ENCODE measurements around the gene WDR77. TPM values are rescaled to one million over a fixed set of nuclear protein-coding genes. Genes with fewer than 3 reads are reported as not detected.

Gene WDR77
- total and polyA plus RNA-seq, 9 of the 15 experiments (the other 6 are each of a cell fraction or from before 2014, with no cell fraction given): 20.6 to 160 (median 75.3) TPM

DNA sequence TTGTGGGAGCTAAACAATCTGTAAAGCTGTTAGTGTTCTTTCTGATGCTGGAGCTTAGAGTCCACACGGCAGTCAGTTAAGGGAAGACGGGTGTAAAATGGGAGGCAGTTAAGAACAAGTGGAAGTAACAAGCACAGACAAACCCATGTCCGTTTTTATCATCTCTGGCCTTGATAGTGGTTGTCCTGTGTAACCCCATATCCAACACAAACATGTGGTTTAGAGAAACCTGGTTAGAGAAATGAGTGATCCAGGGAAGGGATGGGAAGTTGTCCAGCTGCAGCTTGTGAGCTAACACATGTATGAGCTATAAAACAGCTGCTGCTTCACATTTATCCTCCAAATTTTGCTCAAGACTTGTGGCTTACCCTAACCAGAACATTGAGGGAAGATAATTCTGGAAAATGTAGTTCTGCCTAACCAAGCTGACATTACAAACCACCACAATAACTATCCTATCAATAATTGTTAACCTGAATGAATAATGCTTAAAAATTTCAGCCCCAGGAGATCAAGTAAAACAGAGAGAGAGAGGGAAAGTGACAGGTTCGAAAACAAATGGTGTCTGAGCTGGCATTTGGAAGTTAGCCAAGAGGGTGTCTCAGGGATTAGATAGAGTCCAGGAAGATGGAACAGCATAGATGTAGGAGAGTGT lies 14.1 kb upstream of the WDR77 start (continued):
- TF ChIP-seq, protein P1, sequence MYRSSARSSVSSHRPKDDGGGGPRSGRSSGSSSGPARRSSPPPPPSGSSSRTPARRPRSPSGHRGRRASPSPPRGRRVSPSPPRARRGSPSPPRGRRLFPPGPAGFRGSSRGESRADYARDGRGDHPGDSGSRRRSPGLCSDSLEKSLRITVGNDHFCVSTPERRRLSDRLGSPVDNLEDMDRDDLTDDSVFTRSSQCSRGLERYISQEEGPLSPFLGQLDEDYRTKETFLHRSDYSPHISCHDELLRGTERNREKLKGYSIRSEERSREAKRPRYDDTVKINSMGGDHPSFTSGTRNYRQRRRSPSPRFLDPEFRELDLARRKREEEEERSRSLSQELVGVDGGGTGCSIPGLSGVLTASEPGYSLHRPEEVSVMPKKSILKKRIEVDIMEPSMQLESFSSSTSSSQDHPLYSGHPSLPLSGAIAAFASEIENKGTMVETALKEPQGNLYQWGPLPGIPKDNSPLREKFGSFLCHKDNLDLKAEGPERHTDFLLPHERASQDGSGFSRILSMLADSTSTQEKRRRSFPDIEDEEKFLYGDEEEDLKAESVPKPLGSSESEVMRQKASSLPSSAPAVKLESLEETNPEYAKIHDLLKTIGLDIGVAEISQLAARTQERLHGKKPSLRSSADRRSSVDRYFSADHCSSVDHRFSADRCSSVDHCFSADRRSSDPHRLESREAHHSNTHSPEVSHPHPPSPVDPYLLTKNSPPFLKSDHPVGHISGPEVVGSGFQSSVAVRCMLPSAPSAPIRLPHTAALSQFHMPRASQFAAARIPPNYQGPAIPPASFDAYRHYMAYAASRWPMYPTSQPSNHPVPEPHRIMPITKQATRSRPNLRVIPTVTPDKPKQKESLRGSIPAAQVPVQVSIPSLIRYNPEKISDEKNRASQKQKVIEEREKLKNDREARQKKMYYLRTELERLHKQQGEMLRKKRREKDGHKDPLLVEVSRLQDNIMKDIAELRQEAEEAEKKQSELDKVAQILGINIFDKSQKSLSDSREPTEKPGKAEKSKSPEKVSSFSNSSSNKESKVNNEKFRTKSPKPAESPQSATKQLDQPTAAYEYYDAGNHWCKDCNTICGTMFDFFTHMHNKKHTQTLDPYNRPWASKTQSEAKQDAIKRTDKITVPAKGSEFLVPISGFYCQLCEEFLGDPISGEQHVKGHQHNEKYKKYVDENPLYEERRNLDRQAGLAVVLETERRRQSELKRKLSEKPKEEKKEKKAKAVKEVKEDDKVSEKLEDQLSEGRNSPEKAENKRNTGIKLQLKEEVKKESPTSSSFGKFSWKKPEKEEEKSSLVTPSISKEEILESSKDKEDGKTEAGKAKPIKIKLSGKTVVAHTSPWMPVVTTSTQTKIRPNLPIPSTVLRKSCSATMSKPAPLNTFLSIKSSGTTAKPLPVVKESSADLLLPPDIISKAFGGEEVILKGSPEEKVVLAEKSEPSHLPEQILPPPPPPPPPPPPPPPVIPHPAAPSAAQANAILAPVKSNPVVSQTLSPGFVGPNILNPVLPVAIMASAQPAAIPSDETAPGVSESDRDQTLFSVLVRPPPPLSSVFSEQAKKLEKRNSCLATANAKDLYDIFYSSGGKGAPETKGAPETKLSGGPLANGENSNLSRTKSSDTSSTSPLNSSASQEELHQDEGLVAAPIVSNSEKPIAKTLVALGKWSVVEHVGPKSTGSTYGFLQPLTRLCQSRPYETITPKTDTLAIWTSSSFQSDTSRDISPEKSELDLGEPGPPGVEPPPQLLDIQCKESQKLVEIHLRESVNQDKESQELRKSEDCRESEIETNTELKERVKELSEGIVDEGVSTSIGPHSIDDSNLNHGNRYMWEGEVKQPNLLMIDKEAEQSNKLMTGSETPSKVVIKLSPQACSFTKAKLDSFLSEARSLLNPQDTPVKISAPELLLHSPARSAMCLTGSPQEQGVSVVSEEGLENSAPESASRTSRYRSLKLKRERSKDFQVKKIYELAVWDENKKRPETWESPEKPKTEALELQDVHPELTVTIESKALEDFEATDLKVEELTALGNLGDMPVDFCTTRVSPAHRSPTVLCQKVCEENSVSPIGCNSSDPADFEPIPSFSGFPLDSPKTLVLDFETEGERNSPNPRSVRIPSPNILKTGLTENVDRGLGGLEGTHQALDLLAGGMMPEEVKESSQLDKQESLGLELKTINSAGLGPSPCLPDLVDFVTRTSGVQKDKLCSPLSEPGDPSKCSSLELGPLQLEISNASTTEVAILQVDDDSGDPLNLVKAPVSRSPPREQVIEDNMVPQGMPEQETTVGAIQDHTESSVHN (IDR thresholded peaks at IDR 0.05; ENCODE audit: borderline replicate concordance in 1 of 2, low read depth in 1 of 2): no peak
- TF ChIP-seq HDAC1 (IDR thresholded peaks at IDR 0.05) (no peak), TSC22D4 (tag; IDR thresholded peaks at IDR 0.05) (no peak), ETV1 (tag; conservative IDR thresholded peaks at IDR 0.05; ENCODE audit: low read depth) (no peak; the same call in 1 of the 2 replicates), NR4A1 (CRISPR knock-in tag; IDR thresholded peaks at IDR 0.05) (no peak), NR4A1 (tag; IDR thresholded peaks at IDR 0.05) (peak; percentile 55; the same call in 1 of the 2 replicates), SMARCA5 (IDR thresholded peaks at IDR 0.05) (no peak), ZNF561 (CRISPR knock-in tag; conservative IDR thresholded peaks at IDR 0.05) (no peak), KDM1A (IDR thresholded peaks at IDR 0.05) (no peak), CBFA2T2 (conservative IDR thresholded peaks at IDR 0.05) (peak; percentile 52), ZNF174 (CRISPR knock-in tag; IDR thresholded peaks at IDR 0.05) (no peak), PTRF (tag; IDR thresholded peaks at IDR 0.05) (no peak), LCOR (CRISPR knock-in tag; IDR thresholded peaks at IDR 0.05) (no peak)
- TF ChIP-seq, protein P2, sequence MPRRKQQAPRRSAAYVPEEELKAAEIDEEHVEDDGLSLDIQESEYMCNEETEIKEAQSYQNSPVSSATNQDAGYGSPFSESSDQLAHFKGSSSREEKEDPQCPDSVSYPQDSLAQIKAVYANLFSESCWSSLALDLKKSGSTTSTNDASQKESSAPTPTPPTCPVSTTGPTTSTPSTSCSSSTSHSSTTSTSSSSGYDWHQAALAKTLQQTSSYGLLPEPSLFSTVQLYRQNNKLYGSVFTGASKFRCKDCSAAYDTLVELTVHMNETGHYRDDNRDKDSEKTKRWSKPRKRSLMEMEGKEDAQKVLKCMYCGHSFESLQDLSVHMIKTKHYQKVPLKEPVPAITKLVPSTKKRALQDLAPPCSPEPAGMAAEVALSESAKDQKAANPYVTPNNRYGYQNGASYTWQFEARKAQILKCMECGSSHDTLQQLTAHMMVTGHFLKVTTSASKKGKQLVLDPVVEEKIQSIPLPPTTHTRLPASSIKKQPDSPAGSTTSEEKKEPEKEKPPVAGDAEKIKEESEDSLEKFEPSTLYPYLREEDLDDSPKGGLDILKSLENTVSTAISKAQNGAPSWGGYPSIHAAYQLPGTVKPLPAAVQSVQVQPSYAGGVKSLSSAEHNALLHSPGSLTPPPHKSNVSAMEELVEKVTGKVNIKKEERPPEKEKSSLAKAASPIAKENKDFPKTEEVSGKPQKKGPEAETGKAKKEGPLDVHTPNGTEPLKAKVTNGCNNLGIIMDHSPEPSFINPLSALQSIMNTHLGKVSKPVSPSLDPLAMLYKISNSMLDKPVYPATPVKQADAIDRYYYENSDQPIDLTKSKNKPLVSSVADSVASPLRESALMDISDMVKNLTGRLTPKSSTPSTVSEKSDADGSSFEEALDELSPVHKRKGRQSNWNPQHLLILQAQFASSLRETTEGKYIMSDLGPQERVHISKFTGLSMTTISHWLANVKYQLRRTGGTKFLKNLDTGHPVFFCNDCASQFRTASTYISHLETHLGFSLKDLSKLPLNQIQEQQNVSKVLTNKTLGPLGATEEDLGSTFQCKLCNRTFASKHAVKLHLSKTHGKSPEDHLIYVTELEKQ (CRISPR knock-in tag; IDR thresholded peaks at IDR 0.05): no peak
- TF ChIP-seq, protein P3, sequence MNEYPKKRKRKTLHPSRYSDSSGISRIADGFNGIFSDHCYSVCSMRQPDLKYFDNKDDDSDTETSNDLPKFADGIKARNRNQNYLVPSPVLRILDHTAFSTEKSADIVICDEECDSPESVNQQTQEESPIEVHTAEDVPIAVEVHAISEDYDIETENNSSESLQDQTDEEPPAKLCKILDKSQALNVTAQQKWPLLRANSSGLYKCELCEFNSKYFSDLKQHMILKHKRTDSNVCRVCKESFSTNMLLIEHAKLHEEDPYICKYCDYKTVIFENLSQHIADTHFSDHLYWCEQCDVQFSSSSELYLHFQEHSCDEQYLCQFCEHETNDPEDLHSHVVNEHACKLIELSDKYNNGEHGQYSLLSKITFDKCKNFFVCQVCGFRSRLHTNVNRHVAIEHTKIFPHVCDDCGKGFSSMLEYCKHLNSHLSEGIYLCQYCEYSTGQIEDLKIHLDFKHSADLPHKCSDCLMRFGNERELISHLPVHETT (CRISPR knock-in tag; conservative IDR thresholded peaks at IDR 0.05 in 1 of 2, IDR thresholded peaks at IDR 0.05 in 1 of 2): no peak
